Panc1 (cell line): ENCODE measurements around the gene REEP2. TPM values are rescaled to one million over a fixed set of nuclear protein-coding genes. Genes with fewer than 3 reads are reported as not detected.
A peak's percentile ranks its signal among the peaks of the same experiment; 100 is the strongest.

Source experiments
- ATAC-seq: fragments of 200-7000 bp; cut with Tn5 transposase; 2 replicates; pipeline ENCODE4 v1.9.1; 2020; ENCODE audit warnings: mild to moderate bottlenecking, moderate library complexity
- BruUV-seq: library from RNA; stranded (reverse); fragments of 400-500 nt; replicated peaks from 2 replicates; lab custom pipeline; 2021; lab: Mats Ljungman, UMichigan
- CTCF ChIA-PET: fragments of 300-600 bp; sonication (Branson Sonifier 250); formaldehyde crosslinking; loops from one replicate; lab custom pipeline; 2022; ENCODE audit warnings: antibody characterized with exemption; lab: Charles Lee
- POLR2A ChIA-PET: fragments of 300-600 bp; sonication (Branson Sonifier 250); formaldehyde crosslinking; loops from one replicate; lab custom pipeline; 2022; ENCODE audit warnings: antibody characterized with exemption; lab: Charles Lee
- DNase-seq: peaks from one replicate; pipeline ENCODE4 v3.0.0-alpha.2; 2010; ENCODE audit warnings: low read depth, low spot score
- H3K27ac ChIP-seq: 2 replicates; pipeline ENCODE4 v1.5.1; 2011; ENCODE audit warnings: mild to moderate bottlenecking, low read length, inconsistent platforms
- H3K27me3 ChIP-seq: fragments of 200-500 bp; sonication (Bioruptor generic); 2 replicates; pipeline ENCODE4 v1.6.0; 2014; ENCODE audit warnings: low read length, inconsistent platforms; ENCODE audit not compliant: control insufficient read depth, insufficient read depth
- H3K36me3 ChIP-seq: fragments of 200-500 bp; sonication (Bioruptor generic); 2 replicates; pipeline ENCODE4 v1.5.1; 2014; ENCODE audit warnings: inconsistent platforms, mild to moderate bottlenecking, low read length, moderate library complexity; ENCODE audit not compliant: control insufficient read depth, insufficient read depth
- H3K4me1 ChIP-seq: 2 replicates; pipeline ENCODE4 v1.5.1; 2011; ENCODE audit warnings: inconsistent platforms, mild to moderate bottlenecking, low read length, moderate library complexity; ENCODE audit not compliant: control insufficient read depth, insufficient read depth
- H3K4me3 ChIP-seq, 2 experiments: 2 replicates each; pipeline ENCODE4 v1.5.1; 2011 to 2012; ENCODE audit warnings: low read depth in 2 of 2, low read length in 2 of 2, mild to moderate bottlenecking in 2 of 2, inconsistent platforms in 1 of 2, moderate library complexity in 1 of 2
- H3K9me3 ChIP-seq: fragments of 200-500 bp; sonication (Bioruptor generic); 2 replicates; pipeline ENCODE4 v1.5.1; 2014; ENCODE audit warnings: low read depth, mild to moderate bottlenecking, inconsistent platforms, low read length, moderate library complexity; ENCODE audit not compliant: control insufficient read depth, insufficient read depth
- CTCF ChIP-seq: fragments of 450-650 bp; IDR thresholded peaks from 2 replicates; pipeline ENCODE4 v1.5.1; 2017; ENCODE audit warnings: mild to moderate bottlenecking
- POLR2AphosphoS5 ChIP-seq: IDR thresholded peaks from 2 replicates; pipeline ENCODE4 v1.6.1; 2012; ENCODE audit warnings: mild to moderate bottlenecking, low read depth, low read length, moderate library complexity
- REST ChIP-seq, 2 experiments: IDR thresholded peaks; 2 replicates each; pipeline ENCODE4 v1.6.1; 2011 to 2012; ENCODE audit warnings: low read depth in 2 of 2, control low read depth in 1 of 2, low read length in 1 of 2, mild to moderate bottlenecking in 1 of 2, moderate library complexity in 1 of 2; ENCODE audit not compliant: insufficient read depth in 1 of 2
- SIN3A ChIP-seq: IDR thresholded peaks from 2 replicates; pipeline ENCODE4 v1.6.1; 2012; ENCODE audit warnings: low read depth, mild to moderate bottlenecking, low read length, moderate library complexity, borderline replicate concordance; ENCODE audit not compliant: insufficient read depth
- TCF7L2 ChIP-seq: IDR thresholded peaks from 2 replicates; pipeline ENCODE4 v1.6.1; 2011; ENCODE audit warnings: mild to moderate bottlenecking, low read depth, low read length, inconsistent platforms
- in situ Hi-C: cut with HindIII; loops from 2 replicates; pipeline ENCODE4 v1.10.0; 2016; ENCODE audit warnings: low sequenced_read_pairs, low pct_unique_long_range_greater_than_20kb
- intact Hi-C: fragments of 100-400 bp; cut with micrococcal nuclease; formaldehyde crosslinking; loops from one replicate; pipeline ENCODE4 v1.10.0; 2022; ENCODE audit not compliant: unreplicated experiment
- total RNA-seq: library from RNA; stranded (reverse); gene quantifications from one replicate; pipeline ENCODE4 v1.2.1, GENCODE V29; 2021; ENCODE audit not compliant: unreplicated experiment

Gene REEP2
- total RNA-seq, 1 experiment from 2014 or later = 6.5 TPM

GRCh38 chr5:138439477-138440158 is 761 bp downstream of the REEP2 start:
- ATAC-seq (peak; percentile 33), DNase-seq (no peak)
- Histone ChIP-seq H3K4me1 (peaks cover 4% of the 10 kb centered on the region; the same call in 1 of the 2 replicates), H3K36me3 (peaks cover 11% of the 10 kb centered on the region), H3K27ac (no peak overlapping the region), H3K27me3 (no peaks in the 10 kb centered on the region), H3K4me3 (peak overlapping the region; percentile 34 to 45), H3K9me3 (no peaks in the 10 kb centered on the region)
- no TSS peak for BruUV-seq
- CTCF ChIA-PET = no interaction called here
- intact Hi-C loops (no loop called here), in situ Hi-C loops (no loop called here)
- POLR2A ChIA-PET = no interaction called here
- TF ChIP-seq REST (IDR thresholded peaks at IDR 0.05; ENCODE audit: insufficient read depth in 1 of 2, low read depth in 2 of 2, low read length in 1 of 2) = no peak
- no peak for TF ChIP-seq SIN3A
- TF ChIP-seq POLR2AphosphoS5 = no peak
- TF ChIP-seq CTCF = no peak
- TF ChIP-seq TCF7L2 = no peak

- peaks cover 5% of the 10 kb centered on the region for H3K36me3 ChIP-seq
- ATAC-seq (no peak), DNase-seq (no peak)
- peaks cover 4% of the 10 kb centered on the region; the same call in 1 of the 2 replicates for H3K4me1 ChIP-seq
- no peak overlapping the region; a peak in 1 of 4 replicates for H3K4me3 ChIP-seq
- ChIA-PET POLR2A (no interaction called here), CTCF (no interaction called here)
- H3K9me3 ChIP-seq = no peaks in the 10 kb centered on the region
- no peak overlapping the region for H3K27ac ChIP-seq
- no TSS peak for BruUV-seq
- in situ Hi-C loops (no loop called here), intact Hi-C loops (no loop called here)
- no peak for TF ChIP-seq TCF7L2
- TF ChIP-seq REST (IDR thresholded peaks at IDR 0.05; ENCODE audit: insufficient read depth in 1 of 2, low read depth in 2 of 2, low read length in 1 of 2) = no peak
- TF ChIP-seq POLR2AphosphoS5 = no peak
- no peak for TF ChIP-seq CTCF
- no peak for TF ChIP-seq SIN3A
- no peaks in the 10 kb centered on the region for H3K27me3 ChIP-seq
Measured at GRCh38 chr5:138440159-138441073, 1.6 kb downstream of the REEP2 start.
